ENCODE results near the gene PDLIM7.

- TF ChIP-seq CTCF (IDR thresholded peaks at IDR 0.05) (no peak), ELF1 (IDR thresholded peaks at IDR 0.05) (no peak)
Measured at GRCh38 chr5:177502886-177503285, 5.5 kb upstream of the PDLIM7 start.
